WTC11 (cell line): ENCODE data around the gene UBD.

Experiments used
- EMX1 ChIP-seq: fragments of 250-450 bp; sonication (Bioruptor Pico); IDR thresholded peaks from 2 replicates; pipeline ENCODE4 v1.8.0; 2021; ENCODE audit warnings: mild to moderate bottlenecking
- HMGXB4 ChIP-seq: sonication (generic); formaldehyde crosslinking; IDR thresholded peaks from 2 replicates; pipeline ENCODE4 v1.8.1; 2023; ENCODE audit warnings: mild to moderate bottlenecking, moderate library complexity, missing genetic modification reagents
- IRF2 ChIP-seq: sonication (generic); formaldehyde crosslinking; IDR thresholded peaks from 2 replicates; pipeline ENCODE4 v1.8.0; 2022; ENCODE audit warnings: low read depth, missing genetic modification reagents, borderline replicate concordance
- NR2C2 ChIP-seq: sonication (generic); formaldehyde crosslinking; IDR thresholded peaks from 2 replicates; pipeline ENCODE4 v1.8.0; 2022; ENCODE audit warnings: mild to moderate bottlenecking, missing genetic modification reagents
- SP1 ChIP-seq: sonication (generic); formaldehyde crosslinking; conservative IDR thresholded peaks from 2 replicates; pipeline ENCODE4 v1.8.1; 2022; ENCODE audit warnings: missing genetic modification reagents
- TF ChIP-seq, protein P1 (sequence below): sonication (generic); formaldehyde crosslinking; conservative IDR thresholded peaks from 2 replicates; pipeline ENCODE4 v1.8.1; 2022; ENCODE audit warnings: mild to moderate bottlenecking, missing genetic modification reagents

DNA sequence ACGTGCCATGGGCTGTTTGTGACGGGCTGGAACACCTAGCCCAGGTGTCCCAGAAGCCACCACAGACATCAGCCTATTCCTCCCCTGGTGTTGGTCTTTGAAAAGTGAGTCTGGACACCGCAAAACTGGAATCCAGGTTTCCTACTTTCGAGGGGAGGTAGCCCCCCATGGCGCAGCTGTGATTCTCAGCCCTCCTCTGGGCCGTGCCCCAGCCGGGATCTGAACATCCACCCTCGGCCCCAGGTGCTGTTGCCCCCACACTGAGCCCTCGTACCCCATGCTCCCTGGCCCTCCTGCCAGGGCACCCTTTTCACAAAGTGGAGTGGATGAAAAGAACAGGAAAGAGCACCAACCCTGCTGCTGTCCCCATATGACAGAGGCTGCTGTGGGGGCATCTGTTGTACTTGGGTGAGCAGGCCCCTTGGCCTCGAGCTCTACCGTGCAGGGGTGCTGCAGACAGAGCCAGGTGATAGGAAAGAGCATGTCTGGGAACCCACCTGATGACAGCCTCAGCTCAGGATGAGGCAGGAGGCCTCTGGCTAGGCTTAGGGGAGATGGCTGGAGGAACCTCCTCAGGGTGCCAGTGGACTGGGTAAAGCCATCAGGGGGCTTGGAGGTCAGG lies 53.0 kb downstream of the UBD start:
- no peak for TF ChIP-seq NR2C2
- TF ChIP-seq IRF2 = no peak
- no peak for TF ChIP-seq HMGXB4
- no peak for TF ChIP-seq SP1 (CRISPR knock-in tag)
- TF ChIP-seq EMX1 (CRISPR knock-in tag) = no peak
- TF ChIP-seq, protein P1, sequence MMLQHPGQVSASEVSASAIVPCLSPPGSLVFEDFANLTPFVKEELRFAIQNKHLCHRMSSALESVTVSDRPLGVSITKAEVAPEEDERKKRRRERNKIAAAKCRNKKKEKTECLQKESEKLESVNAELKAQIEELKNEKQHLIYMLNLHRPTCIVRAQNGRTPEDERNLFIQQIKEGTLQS (CRISPR knock-in tag) = no peak
